HepG2 (cell line): ENCODE data around the gene KIAA1549. TPM values are rescaled to one million over a fixed set of nuclear protein-coding genes. Genes with fewer than 3 reads are reported as not detected.
A peak's percentile ranks its signal among the peaks of the same experiment; 100 is the strongest.

ENCODE experiments used
- CREB3 ChIP-seq: sonication (generic); formaldehyde crosslinking; IDR thresholded peaks from 2 replicates; pipeline ENCODE4 v1.5.0; 2020; ENCODE audit warnings: missing genetic modification reagents
- GFI1 ChIP-seq: sonication (generic); formaldehyde crosslinking; IDR thresholded peaks from 2 replicates; pipeline ENCODE4 v1.5.0; 2020; ENCODE audit warnings: missing genetic modification reagents, mild to moderate bottlenecking, borderline replicate concordance
- NFE2L1 ChIP-seq: sonication (generic); formaldehyde crosslinking; IDR thresholded peaks from 2 replicates; pipeline ENCODE4 v1.4.0; 2020; ENCODE audit warnings: missing genetic modification reagents, mild to moderate bottlenecking, borderline replicate concordance
- RARG ChIP-seq: sonication (generic); formaldehyde crosslinking; IDR thresholded peaks from 2 replicates; pipeline ENCODE4 v1.4.0; 2020; ENCODE audit warnings: low read depth, mild to moderate bottlenecking, missing genetic modification reagents
- SMAD1 ChIP-seq: sonication (generic); formaldehyde crosslinking; IDR thresholded peaks from 2 replicates; pipeline ENCODE4 v1.4.0; 2020; ENCODE audit warnings: missing genetic modification reagents, low read depth, mild to moderate bottlenecking, borderline replicate concordance
- SOX13 ChIP-seq, 3 experiments: fragments of 450-650 bp in 1 of 3; sonication (generic) in 1 of 3; formaldehyde crosslinking in 1 of 3; IDR thresholded peaks in 2 of 3; conservative IDR thresholded peaks in 1 of 3; 2 replicates each; pipeline versions ENCODE4 v1.5.0 to v1.6.1; 2016 to 2020; ENCODE audit warnings: antibody characterized with exemption in 1 of 3, mild to moderate bottlenecking in 1 of 3, missing compliant biosample characterization in 1 of 3, missing genetic modification reagents in 1 of 3, moderate library complexity in 1 of 3
- SRSF9 ChIP-seq: fragments of 200-400 bp; formaldehyde crosslinking; IDR thresholded peaks from 2 replicates; pipeline ENCODE4 v1.6.1; 2018; ENCODE audit warnings: borderline replicate concordance, mild to moderate bottlenecking, low read depth, low read length; ENCODE audit not compliant: insufficient read depth, poor library complexity, severe bottlenecking
- STAT5B ChIP-seq: sonication (generic); formaldehyde crosslinking; IDR thresholded peaks from 2 replicates; pipeline ENCODE4 v1.4.0; 2020; ENCODE audit warnings: missing genetic modification reagents
- TEAD3 ChIP-seq: optimal IDR thresholded peaks from 2 replicates; pipeline ENCODE3; 2016; ENCODE audit warnings: borderline replicate concordance
- ZFP1 ChIP-seq: IDR thresholded peaks from 2 replicates; pipeline ENCODE4 v1.6.1; 2016
- ZNF136 ChIP-seq: sonication (generic); formaldehyde crosslinking; IDR thresholded peaks from 2 replicates; pipeline ENCODE4 v1.8.1; 2022; ENCODE audit warnings: low read depth, mild to moderate bottlenecking, moderate library complexity, missing genetic modification reagents
- ZNF260 ChIP-seq: sonication (generic); formaldehyde crosslinking; IDR thresholded peaks from 2 replicates; pipeline ENCODE4 v1.4.0; 2020; ENCODE audit warnings: missing genetic modification reagents, low read depth, mild to moderate bottlenecking, borderline replicate concordance
- ZNF329 ChIP-seq: sonication (generic); formaldehyde crosslinking; IDR thresholded peaks from 2 replicates; pipeline ENCODE4 v1.9.0; 2021; ENCODE audit warnings: low read depth, mild to moderate bottlenecking, missing genetic modification reagents
- ZNF33A ChIP-seq: sonication (generic); formaldehyde crosslinking; IDR thresholded peaks from 2 replicates; pipeline ENCODE4 v1.5.1; 2020; ENCODE audit warnings: missing genetic modification reagents, mild to moderate bottlenecking, moderate library complexity, borderline replicate concordance
- ZNF484 ChIP-seq: sonication (generic); formaldehyde crosslinking; IDR thresholded peaks from 2 replicates; pipeline ENCODE4 v1.5.1; 2020; ENCODE audit warnings: mild to moderate bottlenecking, low read depth, missing genetic modification reagents, borderline replicate concordance
- ZNF614 ChIP-seq: IDR thresholded peaks from 2 replicates; pipeline ENCODE4 v1.6.1; 2018; ENCODE audit warnings: missing biosample characterization, missing genetic modification reagents, inconsistent platforms, borderline replicate concordance
- ZNF749 ChIP-seq: sonication (generic); formaldehyde crosslinking; IDR thresholded peaks from 2 replicates; pipeline ENCODE4 v1.8.0; 2022; ENCODE audit warnings: mild to moderate bottlenecking, missing genetic modification reagents, moderate library complexity, borderline replicate concordance
- ZNF75D ChIP-seq: sonication (generic); formaldehyde crosslinking; IDR thresholded peaks from 2 replicates; pipeline ENCODE4 v1.8.1; 2023; ENCODE audit warnings: missing genetic modification reagents, mild to moderate bottlenecking, borderline replicate concordance
- ZNF773 ChIP-seq: sonication (generic); formaldehyde crosslinking; IDR thresholded peaks from 2 replicates; pipeline ENCODE4 v1.4.0; 2020; ENCODE audit warnings: missing genetic modification reagents, borderline replicate concordance
- polyA plus RNA-seq, 8 experiments: library from polyadenylated mRNA; depleted of rRNA in 3 of 8; stranded (reverse) in 7 of 8; unstranded in 1 of 8; fragments of >200 nt; fragmentation: Illumina TruSeq in 4 of 8; extraction: Trizol in 4 of 8; gene quantifications; 2 replicates each; pipeline versions ENCODE4 v1.2.1 to v1.2.3, GENCODE V29; 2011 to 2016; ENCODE audit warnings: low read depth in 4 of 8, missing spikeins in 1 of 8, mixed read lengths in 1 of 8; ENCODE audit not compliant: insufficient read depth in 1 of 8
- total RNA-seq, 5 experiments: library from RNA; depleted of rRNA; stranded (reverse); fragments of >200 nt; fragmentation: Illumina TruSeq; extraction: Trizol; gene quantifications; 2 replicates each; pipeline ENCODE4 v1.2.3, GENCODE V29; 2016; ENCODE audit warnings: low read depth in 1 of 5
- TF ChIP-seq, protein P1 (sequence below): sonication (generic); formaldehyde crosslinking; IDR thresholded peaks from 2 replicates; pipeline ENCODE4 v1.4.0; 2020; ENCODE audit warnings: missing genetic modification reagents
- TF ChIP-seq, protein P2 (sequence below): IDR thresholded peaks from 2 replicates; pipeline ENCODE4 v1.6.1; 2016; ENCODE audit warnings: low read depth, missing genetic modification reagents, missing compliant biosample characterization

The KIAA1549 gene
- total and polyA plus RNA-seq, 2 of the 13 experiments (the other 11 are each of a cell fraction or from before 2014, with no cell fraction given): 1.1 to 1.8 TPM

- TF ChIP-seq, protein P1, sequence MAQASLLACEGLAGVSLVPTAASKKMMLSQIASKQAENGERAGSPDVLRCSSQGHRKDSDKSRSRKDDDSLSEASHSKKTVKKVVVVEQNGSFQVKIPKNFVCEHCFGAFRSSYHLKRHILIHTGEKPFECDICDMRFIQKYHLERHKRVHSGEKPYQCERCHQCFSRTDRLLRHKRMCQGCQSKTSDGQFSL: peak; percentile 81
- TF ChIP-seq ZFP1 (CRISPR knock-in tag) (peak; percentile 100), ZNF484 (CRISPR knock-in tag) (no peak), TEAD3 (CRISPR knock-in tag) (peak; percentile 93), ZNF749 (no peak), RARG (no peak), SMAD1 (no peak), ZNF33A (CRISPR knock-in tag) (no peak), ZNF75D (no peak), ZNF773 (CRISPR knock-in tag) (no peak), NFE2L1 (CRISPR knock-in tag) (no peak), ZNF260 (CRISPR knock-in tag) (no peak), STAT5B (CRISPR knock-in tag) (no peak), SOX13 (IDR thresholded peaks at IDR 0.05) (no peak), SOX13 (CRISPR knock-in tag; conservative IDR thresholded peaks at IDR 0.05 in 1 of 2, IDR thresholded peaks at IDR 0.05 in 1 of 2) (0 out of 4 replicates have a peak, but pooled peaks of 1 of the 2 experiments have one; percentile 11), CREB3 (no peak), SRSF9 (no peak), ZNF329 (CRISPR knock-in tag) (no peak), GFI1 (CRISPR knock-in tag) (no peak; the same call in 1 of the 2 replicates), ZNF136 (no peak), ZNF614 (CRISPR knock-in tag) (0 out of 2 replicates have a peak, but pooled peaks have one; percentile 21)
- TF ChIP-seq, protein P2, sequence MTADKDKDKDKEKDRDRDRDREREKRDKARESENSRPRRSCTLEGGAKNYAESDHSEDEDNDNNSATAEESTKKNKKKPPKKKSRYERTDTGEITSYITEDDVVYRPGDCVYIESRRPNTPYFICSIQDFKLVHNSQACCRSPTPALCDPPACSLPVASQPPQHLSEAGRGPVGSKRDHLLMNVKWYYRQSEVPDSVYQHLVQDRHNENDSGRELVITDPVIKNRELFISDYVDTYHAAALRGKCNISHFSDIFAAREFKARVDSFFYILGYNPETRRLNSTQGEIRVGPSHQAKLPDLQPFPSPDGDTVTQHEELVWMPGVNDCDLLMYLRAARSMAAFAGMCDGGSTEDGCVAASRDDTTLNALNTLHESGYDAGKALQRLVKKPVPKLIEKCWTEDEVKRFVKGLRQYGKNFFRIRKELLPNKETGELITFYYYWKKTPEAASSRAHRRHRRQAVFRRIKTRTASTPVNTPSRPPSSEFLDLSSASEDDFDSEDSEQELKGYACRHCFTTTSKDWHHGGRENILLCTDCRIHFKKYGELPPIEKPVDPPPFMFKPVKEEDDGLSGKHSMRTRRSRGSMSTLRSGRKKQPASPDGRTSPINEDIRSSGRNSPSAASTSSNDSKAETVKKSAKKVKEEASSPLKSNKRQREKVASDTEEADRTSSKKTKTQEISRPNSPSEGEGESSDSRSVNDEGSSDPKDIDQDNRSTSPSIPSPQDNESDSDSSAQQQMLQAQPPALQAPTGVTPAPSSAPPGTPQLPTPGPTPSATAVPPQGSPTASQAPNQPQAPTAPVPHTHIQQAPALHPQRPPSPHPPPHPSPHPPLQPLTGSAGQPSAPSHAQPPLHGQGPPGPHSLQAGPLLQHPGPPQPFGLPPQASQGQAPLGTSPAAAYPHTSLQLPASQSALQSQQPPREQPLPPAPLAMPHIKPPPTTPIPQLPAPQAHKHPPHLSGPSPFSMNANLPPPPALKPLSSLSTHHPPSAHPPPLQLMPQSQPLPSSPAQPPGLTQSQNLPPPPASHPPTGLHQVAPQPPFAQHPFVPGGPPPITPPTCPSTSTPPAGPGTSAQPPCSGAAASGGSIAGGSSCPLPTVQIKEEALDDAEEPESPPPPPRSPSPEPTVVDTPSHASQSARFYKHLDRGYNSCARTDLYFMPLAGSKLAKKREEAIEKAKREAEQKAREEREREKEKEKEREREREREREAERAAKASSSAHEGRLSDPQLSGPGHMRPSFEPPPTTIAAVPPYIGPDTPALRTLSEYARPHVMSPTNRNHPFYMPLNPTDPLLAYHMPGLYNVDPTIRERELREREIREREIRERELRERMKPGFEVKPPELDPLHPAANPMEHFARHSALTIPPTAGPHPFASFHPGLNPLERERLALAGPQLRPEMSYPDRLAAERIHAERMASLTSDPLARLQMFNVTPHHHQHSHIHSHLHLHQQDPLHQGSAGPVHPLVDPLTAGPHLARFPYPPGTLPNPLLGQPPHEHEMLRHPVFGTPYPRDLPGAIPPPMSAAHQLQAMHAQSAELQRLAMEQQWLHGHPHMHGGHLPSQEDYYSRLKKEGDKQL (CRISPR knock-in tag): no peak
These were observed 90.4 kb downstream of the KIAA1549 start (continued) for GRCh38 chr7:138890499-138891445.
